Fibroblast of peridontal ligament (primary cell): ENCODE measurements around the gene RPS21.

Experiments
- DNase-seq: peaks from one replicate; pipeline ENCODE4 v3.0.0-alpha.2; 2010; ENCODE audit errors: extremely low read depth

Gene RPS21

GRCh38 chr20:62396367-62397239, 9.7 kb downstream of the RPS21 start:
- no peak for DNase-seq

DNA sequence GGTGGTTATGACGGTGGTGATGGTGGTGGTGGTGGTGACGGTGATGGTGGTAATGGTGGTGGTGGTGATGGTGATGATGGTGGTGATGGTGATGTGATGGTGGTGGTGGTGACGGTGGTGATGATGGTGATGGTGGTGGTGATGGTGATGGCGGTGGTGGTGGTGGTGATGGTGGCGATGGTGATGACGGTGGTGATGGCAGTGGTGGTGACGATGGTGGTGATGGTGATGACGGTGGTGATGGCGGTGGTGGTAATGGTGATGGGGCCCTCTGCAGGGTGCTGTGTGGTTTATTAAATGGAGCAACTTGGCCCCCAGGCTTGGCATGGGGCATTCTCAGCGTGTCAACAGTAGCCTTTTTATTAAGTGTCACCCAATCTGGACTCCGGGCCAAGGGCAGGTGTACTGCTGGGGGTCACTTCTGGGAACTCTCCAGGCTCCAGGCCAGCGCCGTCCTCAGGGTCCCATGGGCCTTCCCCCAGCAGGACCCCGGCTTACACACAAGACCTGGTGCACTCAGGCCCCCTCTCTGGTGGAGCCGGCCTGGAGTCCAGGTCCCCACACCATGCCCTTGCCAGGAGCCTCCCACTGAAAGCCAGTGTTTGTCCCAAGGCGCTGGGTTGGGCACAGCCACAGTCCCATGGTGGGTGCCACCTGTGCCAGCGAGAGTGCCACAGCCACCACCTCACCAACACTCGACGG, 11.4 kb downstream of the RPS21 start:
- no peak for DNase-seq

- no peak for DNase-seq
Observed at GRCh38 chr20:62400021-62400420, 13.1 kb downstream of the RPS21 start.

- no peak for DNase-seq
Observed at GRCh38 chr20:62400541-62400940, 13.6 kb downstream of the RPS21 start.

DNA sequence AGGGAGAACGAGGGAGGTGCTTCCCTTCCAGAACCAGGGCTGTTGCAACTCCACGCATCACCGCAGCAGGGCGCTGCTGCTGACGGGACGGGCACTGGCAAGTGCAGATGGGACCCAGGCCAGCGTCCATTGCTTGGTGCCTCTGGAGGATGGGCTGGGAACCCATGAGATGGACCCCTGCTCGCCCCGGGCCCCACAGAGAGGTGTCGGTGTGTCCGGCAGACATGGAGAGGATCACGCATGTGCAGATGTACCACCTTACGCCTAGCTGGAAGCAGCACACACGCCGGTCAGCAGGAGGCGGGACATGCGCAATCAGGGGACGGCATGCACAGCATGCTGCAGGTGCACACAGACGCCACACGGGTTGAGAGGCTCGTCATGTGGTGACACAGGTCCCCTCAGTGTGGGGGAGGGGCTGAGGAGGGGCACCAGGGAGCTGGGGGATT, 14.5 kb downstream of the RPS21 start:
- no peak for DNase-seq

DNA sequence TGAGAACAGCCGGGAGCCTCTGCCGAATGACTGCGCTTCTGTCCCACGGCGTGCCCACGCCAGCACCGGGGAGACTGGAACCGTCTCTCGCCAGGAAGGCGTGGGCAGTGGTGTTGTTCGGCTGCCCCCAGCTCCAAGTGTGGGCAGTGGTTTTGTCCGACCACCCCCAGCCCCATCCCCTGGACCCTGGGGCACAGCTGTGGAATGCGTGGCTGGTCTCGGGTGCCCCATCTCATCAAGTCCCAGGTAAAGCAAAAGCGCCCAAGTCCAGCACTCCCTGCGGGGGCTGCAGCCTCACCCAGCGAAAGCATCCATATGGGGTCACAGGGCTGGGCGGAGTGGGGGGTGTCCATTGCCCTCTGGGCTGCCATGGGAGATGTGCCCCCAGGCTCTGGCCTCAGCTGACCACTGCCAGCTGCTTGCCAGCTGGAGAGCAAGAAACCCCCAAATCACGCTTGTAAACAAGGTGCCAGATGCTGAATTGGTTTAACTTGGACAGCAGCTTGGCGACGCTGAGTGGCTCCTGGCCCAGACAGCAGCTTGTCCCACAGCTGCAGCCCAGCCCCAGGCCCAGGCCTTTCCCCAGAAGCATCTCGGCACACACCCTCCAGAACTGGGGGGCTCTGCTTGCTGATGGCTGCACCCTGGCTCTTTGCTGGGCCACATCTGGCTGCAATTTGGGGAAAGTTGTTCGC, 15.7 kb downstream of the RPS21 start:
- DNase-seq = no peak

GRCh38 chr20:62403331-62403730, 16.4 kb downstream of the RPS21 start:
- no peak for DNase-seq

GRCh38 chr20:62404112-62404665, 17.3 kb downstream of the RPS21 start:
- no peak for DNase-seq

DNA sequence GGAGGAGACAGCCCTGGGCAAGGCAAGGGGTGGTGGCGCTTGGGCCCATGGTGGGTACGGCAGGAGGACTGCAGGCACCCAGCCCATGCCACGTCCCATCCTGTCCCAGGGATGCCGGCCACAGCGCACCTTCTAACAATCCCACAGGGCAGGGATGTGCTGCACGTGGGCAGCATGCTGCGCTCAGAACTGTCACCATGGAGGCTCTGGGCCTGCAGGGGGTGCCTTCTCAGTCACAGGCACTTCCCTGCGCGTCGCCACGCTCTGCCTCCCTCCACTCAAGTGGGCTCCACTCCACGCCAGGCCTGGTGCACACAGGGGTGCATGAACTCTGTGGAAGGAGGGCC, 17.8 kb downstream of the RPS21 start:
- DNase-seq = no peak

DNA sequence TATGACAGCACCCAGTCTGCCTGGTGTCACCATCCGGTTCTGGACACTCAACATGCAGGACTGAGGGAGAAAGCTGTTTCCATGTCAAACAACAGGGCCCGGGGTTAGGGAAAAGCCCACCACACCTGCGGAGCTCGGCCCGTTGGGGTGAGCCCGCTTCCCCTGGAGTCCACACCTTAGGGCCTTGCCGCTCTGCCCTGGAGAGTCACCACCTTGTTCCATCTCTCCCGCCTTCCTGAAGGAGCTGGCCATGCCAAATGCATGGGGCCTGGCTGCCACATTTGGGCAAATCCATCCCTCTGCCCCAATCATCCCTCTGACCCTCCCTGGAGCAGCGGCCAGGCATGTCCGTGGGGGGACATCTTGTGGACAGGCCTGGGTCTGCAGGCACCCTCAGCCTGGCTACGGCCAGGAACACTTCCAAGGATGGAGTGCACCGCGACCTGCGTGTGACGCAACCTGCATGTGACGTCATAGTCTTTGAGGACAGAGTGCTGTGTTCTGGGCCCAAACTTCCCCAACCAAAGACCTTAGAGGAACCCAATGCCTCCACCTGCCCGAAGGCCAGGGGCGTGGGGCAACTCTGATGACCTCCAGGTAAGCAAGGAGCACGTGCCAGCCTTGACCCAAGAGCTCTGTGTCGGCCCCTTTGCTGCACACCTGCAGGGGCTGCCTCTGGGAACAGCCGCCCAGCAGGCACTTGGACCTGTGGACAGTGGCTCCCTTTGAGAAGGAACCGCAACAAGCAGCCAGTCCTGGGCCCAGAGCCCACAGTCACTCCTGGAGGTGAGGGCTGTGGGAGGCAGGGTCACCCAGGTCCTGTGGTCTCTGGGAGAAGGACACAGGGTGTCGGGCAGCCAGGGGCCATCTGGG, 18.4 kb downstream of the RPS21 start:
- DNase-seq = peak; percentile 52

DNA sequence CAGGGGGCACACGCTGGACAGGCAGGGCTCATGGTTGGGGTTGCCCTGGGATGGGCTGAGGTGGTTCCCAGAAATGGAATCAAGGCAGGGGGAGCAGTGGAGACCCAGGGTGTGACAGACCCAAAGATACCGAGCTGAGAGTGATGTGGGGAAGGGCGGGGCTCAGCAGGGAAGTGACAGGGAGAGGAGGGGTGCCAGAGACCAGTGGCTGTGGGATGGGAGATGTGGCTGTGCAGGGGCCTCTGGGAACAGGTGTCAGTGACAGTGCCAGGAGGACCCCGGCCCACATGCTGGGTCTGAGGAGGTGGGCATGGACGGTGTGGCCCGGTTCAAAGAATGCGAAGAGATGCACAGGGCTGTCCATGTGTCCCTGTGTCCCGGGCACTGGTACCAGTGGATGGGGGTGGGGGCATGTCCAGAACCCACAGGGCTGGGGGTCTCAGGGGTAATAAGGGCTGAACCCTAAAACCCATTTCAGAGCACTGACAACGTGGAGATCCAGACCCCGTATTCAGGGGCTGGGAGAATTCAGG, 19.1 kb downstream of the RPS21 start:
- no peak for DNase-seq

DNA sequence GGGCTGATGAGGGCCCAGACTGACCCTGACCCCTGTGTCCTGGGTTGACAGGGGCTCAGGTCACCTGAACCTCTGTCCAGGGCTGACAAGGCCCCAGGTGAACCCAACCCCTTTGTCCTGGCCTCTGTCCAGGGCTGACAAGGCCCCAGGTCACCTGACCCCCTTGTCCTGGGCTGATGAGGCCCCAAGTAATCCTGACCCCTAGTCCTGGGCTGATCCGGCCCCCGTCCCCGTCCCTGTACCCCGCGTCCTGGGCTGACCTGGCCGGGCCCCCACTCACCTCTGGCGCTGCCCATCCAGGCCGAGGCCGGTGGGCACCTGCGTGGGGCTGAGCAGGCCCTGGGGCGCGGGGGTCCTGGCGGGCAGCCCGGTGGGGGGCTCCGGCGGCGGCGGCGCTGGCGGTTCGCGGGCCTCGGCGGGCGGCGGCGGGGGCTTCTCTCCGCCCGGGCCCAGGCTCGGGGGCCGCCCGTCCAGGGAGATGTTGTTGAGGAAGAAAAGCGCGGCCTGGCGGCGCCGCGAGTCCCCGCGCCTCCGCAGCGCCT, 19.8 kb downstream of the RPS21 start:
- no peak for DNase-seq

- peak; percentile 88 for DNase-seq
Observed at GRCh38 chr20:62407221-62407992, 20.5 kb downstream of the RPS21 start, which contains the start of gene CABLES2. Gene CABLES2 (minus strand): TSS chr20:62407285. CDS start chr20:62407276, 9 bp downstream.

- no peak for DNase-seq
Observed at GRCh38 chr20:62408055-62408454, 21.2 kb downstream of the RPS21 start.

- no peak for DNase-seq
Observed at GRCh38 chr20:62408640-62409039, 21.7 kb downstream of the RPS21 start.

GRCh38 chr20:62409086-62409853, 22.4 kb downstream of the RPS21 start:
- no peak for DNase-seq

DNA sequence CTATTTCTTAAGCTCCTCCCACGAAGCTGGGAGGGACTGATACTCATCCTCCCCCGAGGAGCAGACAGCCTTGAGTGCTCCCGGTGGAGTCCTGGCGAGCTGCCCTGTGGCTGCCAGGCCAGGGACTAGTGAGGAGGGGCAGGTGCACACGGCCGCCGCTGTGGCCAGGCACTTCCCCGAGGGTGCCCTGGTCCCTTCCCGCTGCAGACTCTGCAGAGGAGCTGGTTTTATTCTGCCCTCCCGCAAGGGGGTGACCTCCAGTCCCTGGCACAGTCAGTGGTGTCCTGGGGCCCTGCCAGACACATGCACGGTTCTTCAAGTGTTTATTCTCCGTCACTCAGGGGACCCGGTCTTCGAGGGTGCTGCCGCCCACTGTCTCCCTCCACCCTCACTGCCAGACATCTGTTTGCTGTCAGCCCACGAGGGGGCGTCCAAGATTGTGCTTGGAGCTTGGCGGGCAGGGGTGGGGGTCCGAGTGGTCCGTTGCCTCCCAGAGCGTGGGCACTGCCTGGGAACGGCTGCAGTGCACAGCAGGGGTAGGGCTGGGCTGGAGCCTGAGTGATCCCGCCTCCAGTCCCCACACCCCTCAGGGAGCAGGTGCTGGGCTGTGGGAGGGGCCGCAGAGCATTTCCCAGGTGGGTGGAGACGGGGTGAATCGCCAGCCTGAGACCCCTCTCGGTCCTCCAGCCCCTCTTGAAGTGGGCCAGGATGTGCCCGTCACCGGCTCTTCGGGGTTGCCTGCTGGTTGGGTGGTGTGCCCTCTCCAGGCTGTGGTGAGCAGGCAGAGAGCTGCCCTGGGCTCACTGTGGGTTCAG, 23.2 kb downstream of the RPS21 start:
- no peak for DNase-seq
